B cell (primary cell): ENCODE data around the gene FAM13B. TPM values are rescaled to one million over a fixed set of nuclear protein-coding genes. Genes with fewer than 3 reads are reported as not detected.

ENCODE experiments used
- ATAC-seq: fragments of 200-7000 bp; cut with Tn5 transposase; one replicate; pipeline ENCODE4 v1.10.0; 2021; ENCODE audit warnings: low read depth, mild to moderate bottlenecking, moderate number of reproducible peaks, moderate library complexity
- CTCF ChIA-PET: fragments of 350-600 bp; sonication (Branson Sonifier 250); formaldehyde crosslinking; loops from one replicate; lab custom pipeline; 2021; ENCODE audit warnings: antibody characterized with exemption, inconsistent platforms; lab: Charles Lee
- POLR2A ChIA-PET: fragments of 350-600 bp; sonication (Branson Sonifier 250); formaldehyde crosslinking; loops from one replicate; lab custom pipeline; 2021; ENCODE audit warnings: antibody characterized with exemption; lab: Charles Lee
- DNase-seq: peaks from one replicate; pipeline ENCODE4 v3.0.0; 2013
- H2AFZ ChIP-seq: 2 replicates; pipeline ENCODE4 v1.6.1; 2012; ENCODE audit warnings: mild to moderate bottlenecking, low read depth, low read length; ENCODE audit not compliant: insufficient read depth, poor library complexity, severe bottlenecking
- H3K27ac ChIP-seq, 2 donors: 1 replicate in 1 of 2; 2 replicates in 1 of 2; pipeline ENCODE4 v1.5.1; 2012 to 2013; ENCODE audit warnings: low read length in 2 of 2, mild to moderate bottlenecking in 2 of 2, moderate library complexity in 1 of 2
- H3K27me3 ChIP-seq, 4 experiments: fragments of 200-600 bp in 1 of 4; sonication (generic) in 1 of 4; replicated peaks in 1 of 4; 1 replicate in 2 of 4; 2 replicates in 2 of 4; pipeline versions ENCODE4 v1.6.1 to v1.7.0; 2013 to 2016; ENCODE audit warnings: low read length in 3 of 4, mild to moderate bottlenecking in 2 of 4, mixed read lengths in 1 of 4, moderate library complexity in 1 of 4; ENCODE audit not compliant: insufficient read depth in 4 of 4, control insufficient read depth in 3 of 4; ENCODE audit errors: control extremely low read depth in 1 of 4
- H3K36me3 ChIP-seq, 2 experiments: replicated peaks in 1 of 2; 1 replicate in 1 of 2; 2 replicates in 1 of 2; pipeline versions ENCODE4 v1.6.1 to v1.7.1; 2013; ENCODE audit warnings: low read length in 1 of 2; ENCODE audit not compliant: insufficient read depth in 2 of 2, control insufficient read depth in 1 of 2; ENCODE audit errors: control extremely low read depth in 1 of 2, extremely low read depth in 1 of 2
- H3K4me1 ChIP-seq, 2 donors: fragments of 200-600 bp in 1 of 2; sonication (generic) in 1 of 2; 1 replicate in 1 of 2; 2 replicates in 1 of 2; pipeline versions ENCODE4 v1.5.1 to v1.6.1; 2013 to 2017; ENCODE audit warnings: low read length in 2 of 2; ENCODE audit not compliant: control insufficient read depth in 2 of 2, insufficient read depth in 2 of 2
- H3K4me2 ChIP-seq: replicated peaks from 2 replicates; pipeline ENCODE3; 2012; ENCODE audit warnings: mild to moderate bottlenecking, low read depth, low read length; ENCODE audit not compliant: poor library complexity, severe bottlenecking
- H3K4me3 ChIP-seq, 5 experiments: fragments of 200-600 bp in 1 of 5; sonication (generic) in 1 of 5; 1 replicate in 3 of 5; 2 replicates in 2 of 5; pipeline versions ENCODE4 v1.5.1 to v1.7.0; 2011 to 2016; ENCODE audit warnings: low read length in 4 of 5, mild to moderate bottlenecking in 4 of 5, low read depth in 2 of 5, control low read depth in 1 of 5, moderate library complexity in 1 of 5; ENCODE audit not compliant: insufficient read depth in 1 of 5; ENCODE audit errors: control extremely low read depth in 1 of 5, extremely low read depth in 1 of 5
- H3K79me2 ChIP-seq: fragments of 200-600 bp; sonication (generic); one replicate; pipeline ENCODE4 v1.6.0; 2016; ENCODE audit warnings: low read length; ENCODE audit not compliant: control insufficient read depth, insufficient read depth
- H3K9ac ChIP-seq: fragments of 200-600 bp; sonication (generic); 2 replicates; pipeline ENCODE4 v1.6.1; 2017; ENCODE audit warnings: mild to moderate bottlenecking, low read length, moderate library complexity
- H3K9me3 ChIP-seq, 3 donors: one replicate each; pipeline versions ENCODE4 v1.6.1 to v1.7.1; 2013; ENCODE audit warnings: low read length in 2 of 3; ENCODE audit not compliant: control insufficient read depth in 2 of 3, insufficient read depth in 1 of 3; ENCODE audit errors: control extremely low read depth in 1 of 3
- H4K20me1 ChIP-seq: 2 replicates; pipeline ENCODE4 v1.6.0; 2012; ENCODE audit warnings: mild to moderate bottlenecking, low read length; ENCODE audit not compliant: insufficient read depth, control insufficient read depth, poor library complexity, severe bottlenecking
- H3K27ac Mint-ChIP-seq: one replicate; pipeline ENCODE4 v1.8.0; 2021; ENCODE audit warnings: mixed read lengths
- H3K27me3 Mint-ChIP-seq: one replicate; pipeline ENCODE4 v1.8.0; 2021; ENCODE audit warnings: mixed read lengths
- H3K4me1 Mint-ChIP-seq: one replicate; pipeline ENCODE4 v1.8.0; 2021; ENCODE audit warnings: mixed read lengths
- H3K4me3 Mint-ChIP-seq: one replicate; pipeline ENCODE4 v1.8.0; 2021; ENCODE audit warnings: mixed read lengths
- H3K9me3 Mint-ChIP-seq: one replicate; pipeline ENCODE4 v1.8.0; 2022; ENCODE audit warnings: mixed read lengths; ENCODE audit not compliant: insufficient read depth
- CTCF ChIP-seq: fragments of 200-600 bp; IDR thresholded peaks from one replicate; pipeline ENCODE4 v1.8.0; 2022; ENCODE audit warnings: antibody characterized with exemption, mild to moderate bottlenecking
- EZH2 ChIP-seq: IDR thresholded peaks from 2 replicates; pipeline ENCODE4 v1.6.1; 2012; ENCODE audit warnings: borderline replicate concordance, low read depth, mild to moderate bottlenecking, moderate library complexity, low read length; ENCODE audit not compliant: insufficient read depth, poor library complexity, severe bottlenecking
- WGBS: methylation state at CpG from one replicate; pipeline ENCODE4 v1.1.5; 2013; ENCODE audit warnings: missing lambda C conversion rate; ENCODE audit not compliant: insufficient coverage; 5-methylcytosine and 5-hydroxymethylcytosine counted together
- intact Hi-C: fragments of 100-400 bp; cut with micrococcal nuclease; formaldehyde crosslinking; loops from one replicate; pipeline ENCODE4 v1.10.0; 2022
- polyA plus RNA-seq: library from polyadenylated mRNA; depleted of rRNA; stranded (reverse); fragments of >200 nt; gene quantifications from 2 replicates; pipeline ENCODE4 v1.2.3, GENCODE V29; 2012
- total RNA-seq, 2 donors: library from RNA; stranded (reverse); fragments of 120-200 nt in 1 of 2; gene quantifications; 1 replicate in 1 of 2; 2 replicates in 1 of 2; pipeline versions ENCODE4 v1.2.3 to v1.2.4, GENCODE V29; 2013 to 2022

Gene FAM13B
- total and polyA plus RNA-seq, 2 donors (not counting 1 experiment from before 2014, with no cell fraction given), result 17.3 to 118 TPM

DNA sequence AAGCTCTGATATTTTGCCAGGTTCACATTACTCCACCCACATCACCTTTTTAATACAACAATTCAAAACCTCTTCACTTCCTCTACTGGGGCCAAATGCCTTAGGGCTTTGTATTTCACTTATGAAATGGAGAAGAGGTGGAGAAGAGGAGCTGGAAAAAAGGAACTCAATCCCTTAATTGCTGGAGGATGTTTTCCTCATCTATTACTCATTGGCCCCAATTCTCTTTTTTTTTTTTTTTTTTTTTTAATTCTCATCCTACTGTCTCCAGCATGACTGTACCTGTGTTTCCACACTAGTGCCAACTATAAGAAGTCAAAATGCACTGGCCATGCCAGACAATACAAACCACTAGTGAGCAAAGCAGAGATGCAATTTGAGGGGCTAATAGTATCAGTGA lies 20.9 kb downstream of the FAM13B start:
- H3K4me3 Mint-ChIP-seq, result no peak overlapping the region
- Histone ChIP-seq H2AFZ (no peak overlapping the region), H3K36me3 (peaks cover 11 to 70% of the 10 kb centered on the region in 2 experiments), H3K4me3 (no peak overlapping the region), H3K9ac (no peak overlapping the region), H3K9me3 (no peaks in the 10 kb centered on the region), H4K20me1 (peaks cover 48% of the 10 kb centered on the region), H3K4me1 (no peaks in the 10 kb centered on the region), H3K79me2 (peaks cover 78% of the 10 kb centered on the region), H3K27ac (no peak overlapping the region), H3K4me2 (no peak overlapping the region), H3K27me3 (no peaks in the 10 kb centered on the region)
- no peaks in the 10 kb centered on the region for H3K9me3 Mint-ChIP-seq
- H3K4me1 Mint-ChIP-seq, result peaks cover 5% of the 10 kb centered on the region
- ChIA-PET CTCF (interaction anchor here (0.7 to 1.6 kb wide), 2 partner anchors 16 to 233 kb away, joined by 3 read pairs; no protein-coding TSS in a partner anchor), POLR2A (no interaction called here)
- H3K27ac Mint-ChIP-seq, result no peak overlapping the region
- intact Hi-C loops, result no loop called here
- TF ChIP-seq CTCF (no peak), EZH2 (no peak)
- ATAC-seq (no peak), DNase-seq (no peak)
- H3K27me3 Mint-ChIP-seq, result no peaks in the 10 kb centered on the region

DNA sequence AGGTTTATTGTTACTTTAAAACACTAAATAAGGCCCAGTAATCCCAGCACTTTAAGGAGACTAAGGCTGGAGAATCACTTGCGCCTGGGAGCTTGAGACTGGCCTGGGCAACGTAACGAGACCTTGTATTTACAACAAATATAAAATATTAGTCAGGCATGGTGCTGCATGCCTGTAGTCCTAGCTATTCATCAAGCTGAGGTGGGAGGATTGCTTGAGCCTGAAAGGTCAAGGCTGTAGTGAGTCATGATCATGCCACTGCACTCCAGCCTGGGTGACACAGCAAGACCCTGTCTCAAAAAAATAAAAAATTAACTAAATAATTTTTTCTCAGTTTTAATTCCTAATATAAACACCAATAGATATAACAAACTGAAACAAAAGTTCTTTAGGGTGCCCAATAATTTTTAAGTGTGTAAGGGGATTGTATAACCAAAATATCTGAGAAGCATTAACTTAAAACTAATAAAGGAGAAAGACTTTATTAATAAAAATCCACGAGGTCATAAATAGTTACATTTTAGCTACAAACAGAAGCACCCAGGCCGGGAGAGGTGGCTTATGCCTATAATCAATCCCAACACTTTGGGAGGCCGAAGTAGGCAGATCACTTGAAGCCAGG lies 32.7 kb downstream of the FAM13B start:
- Histone ChIP-seq H3K9me3 (peaks cover 3 to 12% (median 9%) of the 10 kb centered on the region in 3 donors), H3K27me3 (no peaks in the 10 kb centered on the region), H3K4me2 (no peak overlapping the region), H3K79me2 (peaks cover 79% of the 10 kb centered on the region), H3K36me3 (peaks cover 10 to 45% of the 10 kb centered on the region in 2 experiments), H3K4me1 (peaks cover 3 to 5% of the 10 kb centered on the region in 2 donors), H2AFZ (no peak overlapping the region), H3K4me3 (no peak overlapping the region), H3K27ac (no peak overlapping the region), H3K9ac (no peak overlapping the region), H4K20me1 (peaks cover 45% of the 10 kb centered on the region)
- no peak overlapping the region for H3K4me3 Mint-ChIP-seq
- intact Hi-C loops, result no loop called here
- peaks cover 31% of the 10 kb centered on the region for H3K4me1 Mint-ChIP-seq
- ATAC-seq (no peak), DNase-seq (no peak)
- POLR2A ChIA-PET, result no interaction called here
- H3K27me3 Mint-ChIP-seq, result no peaks in the 10 kb centered on the region
- TF ChIP-seq CTCF (no peak), EZH2 (no peak)
- peaks cover 3% of the 10 kb centered on the region for H3K9me3 Mint-ChIP-seq
- WGBS, result 100% methylated on average over 1 of the region's 6 CpGs
- no peak overlapping the region for H3K27ac Mint-ChIP-seq
- CTCF ChIA-PET, result interaction anchor here (0.7 to 1.3 kb wide), 2 partner anchors 27 to 132 kb away, joined by 3 read pairs; partner anchors contain the start of gene MYOT
